ENCODE data around the gene SUSD3. TPM values are rescaled to one million over a fixed set of nuclear protein-coding genes. Genes with fewer than 3 reads are reported as not detected.

The SUSD3 gene
- total and polyA plus RNA-seq, 2 of the 4 experiments (the other 2 are of a cell fraction): 0.54 to 1.5 TPM

DNA sequence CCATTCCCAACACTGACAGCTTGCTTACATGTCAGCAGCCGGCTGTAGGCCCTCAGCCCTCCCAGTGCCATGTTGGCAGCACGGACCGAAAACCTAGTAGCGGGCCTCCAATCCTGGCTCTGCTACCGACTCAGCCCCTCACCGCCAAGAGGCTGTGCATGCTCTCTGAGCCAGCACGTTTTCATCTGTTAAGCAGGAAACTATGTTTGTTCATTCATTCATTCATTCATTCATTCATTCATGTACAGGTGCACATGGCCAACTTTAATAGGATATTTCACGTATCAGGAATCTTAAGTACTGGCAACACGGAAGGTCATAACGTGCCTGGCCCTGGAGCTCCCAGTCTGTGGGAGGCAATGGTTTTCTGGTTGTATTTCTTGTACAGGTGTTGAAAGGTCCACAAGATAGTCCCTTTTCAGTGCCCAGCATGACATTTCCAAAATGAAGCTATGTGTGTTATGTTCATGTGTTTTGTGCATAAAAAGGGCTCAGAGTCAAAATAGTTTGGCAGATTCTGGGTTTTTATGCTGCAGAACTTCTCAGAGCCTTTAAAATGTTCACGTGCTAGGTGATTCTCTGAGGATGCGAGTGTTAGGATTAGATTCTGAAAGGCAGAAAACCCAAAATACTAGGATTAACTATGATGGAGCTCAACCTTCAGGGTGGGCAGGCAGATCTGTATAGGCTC, 17.7 kb downstream of the SUSD3 start:
- CTCF ChIA-PET: no interaction called here
- WGBS, 2 experiments (ENCODE audit: extremely low coverage in 2 of 2, insufficient read length in 1 of 2): 100% methylated on average over 2 of the region's 12 CpGs; no CpG with 5 or more reads in 1 of the 2 experiments
- H2AFZ ChIP-seq (replicated peaks; ENCODE audit: low read length, poor library complexity): no peak overlapping the region
- no peak overlapping the region for H3K23ac ChIP-seq (ENCODE audit: low read depth, low read length)
- no TSS peak for BruUV-seq (replicated peaks)
- intact Hi-C loops (cut with micrococcal nuclease): no loop called here
- ATAC-seq (ENCODE audit: low read depth) (no peak), DNase-seq (no peak)
- no peak overlapping the region for H2BK20ac ChIP-seq (ENCODE audit: low read depth, low read length)
- H3K4ac ChIP-seq (ENCODE audit: low read depth, low read length): no peak overlapping the region
- POLR2A ChIA-PET (ENCODE audit: unreplicated experiment): no interaction called here
- H2AK5ac ChIP-seq (ENCODE audit: low read depth, low read length): no peak overlapping the region
- H2AK9ac ChIP-seq (replicated peaks; ENCODE audit: low read depth, low read length, poor library complexity): no peak overlapping the region
- H3K9me1 ChIP-seq (ENCODE audit: insufficient read depth, low read length): no peaks in the 10 kb centered on the region; the same call in 1 of the 2 replicates
- peaks cover 6% of the 10 kb centered on the region for H3K4me1 ChIP-seq (ENCODE audit: control insufficient read depth, insufficient read depth, low read length)
- in situ Hi-C loops (cut with MboI; ENCODE audit: low sequenced_read_pairs): no loop called here
- no peaks in the 10 kb centered on the region for H3K9me3 ChIP-seq (ENCODE audit: control insufficient read depth, insufficient read depth, low read length)
- no peak overlapping the region for H4K5ac ChIP-seq (ENCODE audit: low read depth, low read length)
- no peak overlapping the region for H3K56ac ChIP-seq (ENCODE audit: extremely low read depth, insufficient read depth, low read length)
- no peak overlapping the region for H4K8ac ChIP-seq (ENCODE audit: low read depth in 2 of 2, low read length in 2 of 2)
- H3K27me3 ChIP-seq (ENCODE audit: control insufficient read depth, insufficient read depth, low read length): no peaks in the 10 kb centered on the region; the same call in 1 of the 2 replicates
- H2BK5ac ChIP-seq (ENCODE audit: low read depth, low read length, poor library complexity, severe bottlenecking): no peak overlapping the region
- H3K79me1 ChIP-seq (ENCODE audit: low read depth in 1 of 2, low read length in 2 of 2): no peaks in the 10 kb centered on the region
- H4K91ac ChIP-seq (ENCODE audit: insufficient read depth, low read depth, low read length): no peak overlapping the region
- H3K9ac ChIP-seq (ENCODE audit: low read depth, low read length): no peak overlapping the region
- H3K27ac ChIP-seq (ENCODE audit: insufficient read depth, low read length): no peak overlapping the region
- no peak overlapping the region for H3K14ac ChIP-seq (replicated peaks; ENCODE audit: low read depth, low read length)
- TF ChIP-seq POLR2A (IDR thresholded peaks at IDR 0.05; ENCODE audit: low read depth, low read length) (no peak), RAD21 (IDR thresholded peaks at IDR 0.05; ENCODE audit: low read length) (no peak), FOS (IDR thresholded peaks at IDR 0.05; ENCODE audit: low read depth, low read length) (no peak), CHD1 (IDR thresholded peaks at IDR 0.05; ENCODE audit: low read depth, low read length) (no peak), RCOR1 (IDR thresholded peaks at IDR 0.05; ENCODE audit: insufficient replicate concordance, low read length) (no peak), MAFK (IDR thresholded peaks at IDR 0.05; ENCODE audit: low read depth, low read length) (no peak), SMC3 (IDR thresholded peaks at IDR 0.05; ENCODE audit: low read depth, low read length) (no peak), NFE2L2 (IDR thresholded peaks at IDR 0.05; ENCODE audit: low read depth, low read length) (no peak), CTCF (conservative IDR thresholded peaks at IDR 0.05; ENCODE audit: low read depth, low read length) (no peak)
- TF ChIP-seq, protein P1, sequence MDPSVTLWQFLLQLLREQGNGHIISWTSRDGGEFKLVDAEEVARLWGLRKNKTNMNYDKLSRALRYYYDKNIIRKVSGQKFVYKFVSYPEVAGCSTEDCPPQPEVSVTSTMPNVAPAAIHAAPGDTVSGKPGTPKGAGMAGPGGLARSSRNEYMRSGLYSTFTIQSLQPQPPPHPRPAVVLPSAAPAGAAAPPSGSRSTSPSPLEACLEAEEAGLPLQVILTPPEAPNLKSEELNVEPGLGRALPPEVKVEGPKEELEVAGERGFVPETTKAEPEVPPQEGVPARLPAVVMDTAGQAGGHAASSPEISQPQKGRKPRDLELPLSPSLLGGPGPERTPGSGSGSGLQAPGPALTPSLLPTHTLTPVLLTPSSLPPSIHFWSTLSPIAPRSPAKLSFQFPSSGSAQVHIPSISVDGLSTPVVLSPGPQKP (IDR thresholded peaks at IDR 0.05; ENCODE audit: borderline replicate concordance, low read depth, low read length): no peak
- no peaks in the 10 kb centered on the region for H4K20me1 ChIP-seq (ENCODE audit: insufficient read depth, low read length)
- dilution Hi-C loops (cut with HindIII; ENCODE audit: low sequenced_read_pairs, unreplicated experiment): no loop called here
- H3K18ac ChIP-seq (ENCODE audit: low read depth, low read length): no peak overlapping the region
- H3K36me3 ChIP-seq (ENCODE audit: control insufficient read depth, insufficient read depth, low read length): no peaks in the 10 kb centered on the region
- H2BK120ac ChIP-seq (ENCODE audit: low read depth, low read length): no peak overlapping the region
- H2BK15ac ChIP-seq (ENCODE audit: low read depth, low read length): no peak overlapping the region
- no peak overlapping the region for H3K4me2 ChIP-seq (ENCODE audit: low read depth, low read length)
- H3K4me3 ChIP-seq (ENCODE audit: insufficient read depth, low read depth, low read length): no peak overlapping the region
